ENCODE measurements around the gene SYT7. TPM values are rescaled to one million over a fixed set of nuclear protein-coding genes. Genes with fewer than 3 reads are reported as not detected.

SYT7 gene
- polyA plus RNA-seq, 2 of the 4 experiments (the other 2 are of a cell fraction) = 0.37 to 1.0 TPM

GRCh38 chr11:61621917-61622585 is 41.2 kb upstream of the SYT7 start:
- no peak overlapping the region for H3K4me3 ChIP-seq
- no peaks in the 10 kb centered on the region for H3K4me1 ChIP-seq
- no peak overlapping the region for H3K4me2 ChIP-seq
- ChIA-PET POLR2A (no interaction called here), CTCF (interaction anchor here (1.0 to 1.5 kb wide), 2 partner anchors 17 to 106 kb away, joined by 4 to 5 read pairs; no protein-coding TSS in a partner anchor)
- FAIRE-seq (no peak), ATAC-seq (no peak; a peak in 1 of 6 replicates), DNase-seq (ENCODE audit: low read depth in 1 of 2, low spot score in 1 of 2) (no peak)
- 47% methylated on average over 7 of the region's 7 CpGs for WGBS (ENCODE audit: missing lambda C conversion rate)
- TF ChIP-seq EHF (CRISPR knock-in tag; IDR thresholded peaks at IDR 0.05) (no peak), MYC (IDR thresholded peaks at IDR 0.05; ENCODE audit: borderline replicate concordance, low read length) (no peak), PHF8 (IDR thresholded peaks at IDR 0.05; ENCODE audit: borderline replicate concordance, low read depth) (no peak), ZFP36 (IDR thresholded peaks at IDR 0.05; ENCODE audit: borderline replicate concordance, partially characterized antibody) (no peak), SREBF2 (IDR thresholded peaks at IDR 0.05) (no peak), MAFK (IDR thresholded peaks at IDR 0.05; ENCODE audit: partially characterized antibody) (no peak), BHLHE40 (IDR thresholded peaks at IDR 0.05; ENCODE audit: low read depth, low read length) (no peak), EHMT2 (IDR thresholded peaks at IDR 0.05; ENCODE audit: low read depth) (no peak), CHD4 (IDR thresholded peaks at IDR 0.05; ENCODE audit: borderline replicate concordance) (no peak), ELK1 (IDR thresholded peaks at IDR 0.05; ENCODE audit: low read depth, low read length) (no peak), ZNF302 (CRISPR knock-in tag; IDR thresholded peaks at IDR 0.05) (no peak)
- H3K27ac ChIP-seq = no peak overlapping the region
- H3K9me3 ChIP-seq = no peaks in the 10 kb centered on the region

- ChIA-PET CTCF (interaction anchor here (1.0 to 2.5 kb wide), 8 partner anchors 8 to 173 kb away, joined by 3 to 8 read pairs (median 4); no protein-coding TSS in a partner anchor), POLR2A (no interaction called here)
- no peak for FAIRE-seq
Observed at GRCh38 chr11:61619471-61620226, 38.8 kb upstream of the SYT7 start.

GRCh38 chr11:61618978-61619377 is 38.1 kb upstream of the SYT7 start:
- no peak overlapping the region for H3K27ac ChIP-seq
- H3K9me3 ChIP-seq = no peaks in the 10 kb centered on the region
- no peak overlapping the region for H3K4me3 ChIP-seq
- ChIA-PET POLR2A (no interaction called here), CTCF (interaction anchor here (1.0 to 2.5 kb wide), 6 partner anchors 9 to 173 kb away, joined by 3 to 8 read pairs (median 6); no protein-coding TSS in a partner anchor)
- ATAC-seq = no peak
- no peaks in the 10 kb centered on the region for H3K4me1 ChIP-seq
- no peak overlapping the region for H3K4me2 ChIP-seq
- DNase-seq (ENCODE audit: low read depth in 1 of 2, low spot score in 1 of 2) = no peak
- no peak for FAIRE-seq
- WGBS (ENCODE audit: missing lambda C conversion rate) = 32% methylated on average over 5 of the region's 5 CpGs
- TF ChIP-seq HES2 (IDR thresholded peaks at IDR 0.05) (no peak), MAFK (IDR thresholded peaks at IDR 0.05; ENCODE audit: partially characterized antibody) (no peak), CTCF (IDR thresholded peaks at IDR 0.05) (no peak), FOSB (CRISPR knock-in tag; IDR thresholded peaks at IDR 0.05) (no peak), HOXA7 (CRISPR knock-in tag; IDR thresholded peaks at IDR 0.05) (no peak), MAX (IDR thresholded peaks at IDR 0.05) (no peak), MYC (IDR thresholded peaks at IDR 0.05; ENCODE audit: borderline replicate concordance, low read length) (no peak), ZFP36 (IDR thresholded peaks at IDR 0.05; ENCODE audit: borderline replicate concordance, partially characterized antibody) (no peak), RARB (CRISPR knock-in tag; IDR thresholded peaks at IDR 0.05) (no peak), RFX5 (IDR thresholded peaks at IDR 0.05) (no peak), FOSL2 (IDR thresholded peaks at IDR 0.05) (no peak), FOSL2 (CRISPR knock-in tag; IDR thresholded peaks at IDR 0.05) (no peak), RNF2 (IDR thresholded peaks at IDR 0.05; ENCODE audit: borderline replicate concordance, low read depth) (no peak), CEBPB (IDR thresholded peaks at IDR 0.05) (no peak), E2F6 (IDR thresholded peaks at IDR 0.05; ENCODE audit: borderline replicate concordance, low read depth) (no peak), CBX2 (IDR thresholded peaks at IDR 0.05; ENCODE audit: borderline replicate concordance, low read depth) (no peak), MAZ (IDR thresholded peaks at IDR 0.05; ENCODE audit: borderline replicate concordance, low read depth, low read length) (no peak), PBX3 (IDR thresholded peaks at IDR 0.05) (no peak), GATA3 (IDR thresholded peaks at IDR 0.05; ENCODE audit: borderline replicate concordance) (no peak)

More at GRCh38 chr11:61619471-61620226, 38.8 kb upstream of the SYT7 start:
- ATAC-seq = no peak
- TF ChIP-seq ZFP36 (IDR thresholded peaks at IDR 0.05; ENCODE audit: borderline replicate concordance, partially characterized antibody) (peak; percentile 73), EHMT2 (IDR thresholded peaks at IDR 0.05; ENCODE audit: low read depth) (no peak), MAFK (IDR thresholded peaks at IDR 0.05; ENCODE audit: partially characterized antibody) (no peak)
- Histone ChIP-seq H3K4me2 (no peak overlapping the region), H3K4me3 (no peak overlapping the region), H3K4me1 (no peaks in the 10 kb centered on the region), H3K9me3 (no peaks in the 10 kb centered on the region), H3K27ac (no peak overlapping the region)
- WGBS (ENCODE audit: missing lambda C conversion rate) = 27% methylated on average over 6 of the region's 6 CpGs
- no peak for DNase-seq (ENCODE audit: low read depth in 1 of 2, low spot score in 1 of 2)
